Adrenal gland (tissue), 5 donors: ENCODE results near the gene PACS1.

ENCODE experiments used
- CTCF ChIP-seq, 6 experiments: fragments of 450-650 bp in 4 of 6; fragments of 200-600 bp in 2 of 6; sonication (generic) in 1 of 6; IDR thresholded peaks; 1 replicate in 5 of 6; 2 replicates in 1 of 6; pipeline versions ENCODE4 v1.5.1 to v1.8.0; 2016 to 2021; ENCODE audit warnings: antibody characterized with exemption in 6 of 6, mild to moderate bottlenecking in 2 of 6, moderate library complexity in 1 of 6
- POLR2A ChIP-seq, 2 donors: fragments of 450-650 bp; IDR thresholded peaks; one replicate each; pipeline ENCODE4 v1.6.1; 2017; ENCODE audit warnings: antibody characterized with exemption in 2 of 2, mild to moderate bottlenecking in 2 of 2, moderate library complexity in 1 of 2
- donor health status: DM: no; HTN: no; CAD: no.

DNA sequence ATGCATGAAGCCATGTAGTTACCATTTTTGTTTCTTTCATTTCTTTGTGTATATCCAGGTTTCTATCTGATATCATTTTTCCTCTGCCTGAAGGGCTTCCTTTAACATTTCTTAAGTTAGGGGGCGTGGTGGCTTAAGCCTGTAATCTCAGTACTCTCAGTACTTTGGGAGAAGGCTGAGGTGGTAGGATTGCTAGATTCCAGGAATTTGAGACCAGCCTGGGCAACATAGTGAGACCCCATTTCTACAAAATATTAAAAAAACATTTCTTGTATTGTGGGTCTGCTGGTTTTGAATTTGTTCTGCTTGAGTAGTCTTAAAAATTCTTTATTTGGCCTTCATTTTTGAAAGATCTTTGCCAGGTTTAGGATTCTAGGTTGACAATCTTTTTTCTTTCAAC lies 5.5 kb upstream of the PACS1 start:
- TF ChIP-seq CTCF (IDR thresholded peaks at IDR 0.05) (no peak), POLR2A (IDR thresholded peaks at IDR 0.05) (no peak)
